Stimulated activated CD4-positive, alpha-beta T cell treated with anti-CD3 and anti-CD28 coated beads, Interleukin-15, amount 100 ng/mL, for 1 hour (primary cell): ENCODE results near the gene VGF.
"Not testable (repeated sequence)": the region's sequence is repeated elsewhere in the genome, so short reads cannot be mapped to it uniquely, and the experiment has no call there.

ENCODE experiments used
- DNase-seq, 2 donors: peaks; one replicate each; pipeline ENCODE4 v3.0.0-alpha.2; 2020; ENCODE audit warnings: low read depth in 1 of 2, low spot score in 1 of 2

The VGF gene

GRCh38 chr7:101140339-101140699 lies 25.1 kb downstream of the VGF start:
- no peak for DNase-seq

GRCh38 chr7:101138213-101138870 lies 27.0 kb downstream of the VGF start:
- peak; percentile 64 to 72 for DNase-seq

- no peak for DNase-seq
Measured at GRCh38 chr7:101137651-101138212, 27.6 kb downstream of the VGF start.

- DNase-seq, result no peak
Measured at GRCh38 chr7:101134399-101134980, 30.9 kb downstream of the VGF start.

GRCh38 chr7:101133621-101134398 lies 31.6 kb downstream of the VGF start:
- no peak for DNase-seq

GRCh38 chr7:101132626-101133600 lies 32.5 kb downstream of the VGF start:
- DNase-seq, result not testable (repeated sequence)

GRCh38 chr7:101129603-101130117 lies 35.7 kb downstream of the VGF start:
- no peak for DNase-seq

- no peak for DNase-seq
Measured at GRCh38 chr7:101128040-101128834, 37.1 kb downstream of the VGF start.

GRCh38 chr7:101127460-101128039 lies 37.8 kb downstream of the VGF start:
- DNase-seq, result no peak

- DNase-seq, result peak in 1 of 2 donors; percentile 16
Measured at GRCh38 chr7:101126651-101127459, 38.5 kb downstream of the VGF start, which contains the start of gene SERPINE1. Gene SERPINE1 (plus strand): TSS chr7:101127104. CDS start chr7:101128394, 1,290 bp downstream.

- no peak for DNase-seq
Measured at GRCh38 chr7:101125989-101126650, 39.2 kb downstream of the VGF start.

- DNase-seq, result no peak
Measured at GRCh38 chr7:101124376-101125056, 40.9 kb downstream of the VGF start.

- no peak for DNase-seq
Measured at GRCh38 chr7:101123703-101124068, 41.7 kb downstream of the VGF start.

GRCh38 chr7:101122933-101123702 lies 42.3 kb downstream of the VGF start:
- no peak for DNase-seq

- DNase-seq, result no peak
Measured at GRCh38 chr7:101121991-101122932, 43.1 kb downstream of the VGF start.

- DNase-seq, result not testable (repeated sequence)
Measured at GRCh38 chr7:101121631-101121990, 43.8 kb downstream of the VGF start.
